ENCODE measurements around the gene APEH. TPM values are rescaled to one million over a fixed set of nuclear protein-coding genes. Genes with fewer than 3 reads are reported as not detected.

Gene APEH
- total RNA-seq, 6 donors from 2014 or later = 54.7 to 104 (median 92.8) TPM

DNA sequence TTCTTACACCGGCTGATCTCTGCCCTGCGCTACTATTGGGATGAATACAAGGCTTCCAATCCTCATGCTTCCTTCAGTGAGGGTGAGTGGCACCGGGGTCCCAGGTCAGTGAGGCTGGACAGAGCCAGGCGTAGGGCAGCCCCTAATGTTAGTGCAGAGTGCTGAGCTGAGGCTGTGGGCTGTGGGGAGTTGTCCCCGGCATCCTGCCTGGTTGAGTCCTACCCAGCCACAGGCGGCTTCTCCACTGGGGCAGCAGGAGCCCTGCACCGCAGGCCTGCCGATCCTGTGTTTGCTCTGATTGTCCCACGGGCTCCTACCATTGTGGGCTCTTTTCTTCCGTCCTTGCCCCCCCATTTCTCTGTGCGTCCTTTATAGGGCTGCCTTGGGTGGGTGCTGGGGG, 28.5 kb downstream of the APEH start:
- WGBS, 2 donors = 93% methylated on average over 11 of the region's 11 CpGs
- Histone ChIP-seq H3K27ac (no peak overlapping the region), H3K27me3 (no peaks in the 10 kb centered on the region), H3K4me1 (peaks cover 0 to 12% (median 3%) of the 10 kb centered on the region in 4 donors), H3K9me3 (no peaks in the 10 kb centered on the region), H3K4me3 (no peak overlapping the region), H3K36me3 (peaks cover 2 to 83% (median 64%) of the 10 kb centered on the region in 4 donors)
- ATAC-seq (ENCODE audit: low FRiP score in 2 of 2) (no peak), DNase-seq (no peak)
- TF ChIP-seq POLR2AphosphoS5 (IDR thresholded peaks at IDR 0.05) (no peak), EP300 (IDR thresholded peaks at IDR 0.05) (no peak), POLR2A (IDR thresholded peaks at IDR 0.05) (no peak)
- TF ChIP-seq, protein P1, sequence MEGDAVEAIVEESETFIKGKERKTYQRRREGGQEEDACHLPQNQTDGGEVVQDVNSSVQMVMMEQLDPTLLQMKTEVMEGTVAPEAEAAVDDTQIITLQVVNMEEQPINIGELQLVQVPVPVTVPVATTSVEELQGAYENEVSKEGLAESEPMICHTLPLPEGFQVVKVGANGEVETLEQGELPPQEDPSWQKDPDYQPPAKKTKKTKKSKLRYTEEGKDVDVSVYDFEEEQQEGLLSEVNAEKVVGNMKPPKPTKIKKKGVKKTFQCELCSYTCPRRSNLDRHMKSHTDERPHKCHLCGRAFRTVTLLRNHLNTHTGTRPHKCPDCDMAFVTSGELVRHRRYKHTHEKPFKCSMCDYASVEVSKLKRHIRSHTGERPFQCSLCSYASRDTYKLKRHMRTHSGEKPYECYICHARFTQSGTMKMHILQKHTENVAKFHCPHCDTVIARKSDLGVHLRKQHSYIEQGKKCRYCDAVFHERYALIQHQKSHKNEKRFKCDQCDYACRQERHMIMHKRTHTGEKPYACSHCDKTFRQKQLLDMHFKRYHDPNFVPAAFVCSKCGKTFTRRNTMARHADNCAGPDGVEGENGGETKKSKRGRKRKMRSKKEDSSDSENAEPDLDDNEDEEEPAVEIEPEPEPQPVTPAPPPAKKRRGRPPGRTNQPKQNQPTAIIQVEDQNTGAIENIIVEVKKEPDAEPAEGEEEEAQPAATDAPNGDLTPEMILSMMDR (IDR thresholded peaks at IDR 0.05) = no peak

DNA sequence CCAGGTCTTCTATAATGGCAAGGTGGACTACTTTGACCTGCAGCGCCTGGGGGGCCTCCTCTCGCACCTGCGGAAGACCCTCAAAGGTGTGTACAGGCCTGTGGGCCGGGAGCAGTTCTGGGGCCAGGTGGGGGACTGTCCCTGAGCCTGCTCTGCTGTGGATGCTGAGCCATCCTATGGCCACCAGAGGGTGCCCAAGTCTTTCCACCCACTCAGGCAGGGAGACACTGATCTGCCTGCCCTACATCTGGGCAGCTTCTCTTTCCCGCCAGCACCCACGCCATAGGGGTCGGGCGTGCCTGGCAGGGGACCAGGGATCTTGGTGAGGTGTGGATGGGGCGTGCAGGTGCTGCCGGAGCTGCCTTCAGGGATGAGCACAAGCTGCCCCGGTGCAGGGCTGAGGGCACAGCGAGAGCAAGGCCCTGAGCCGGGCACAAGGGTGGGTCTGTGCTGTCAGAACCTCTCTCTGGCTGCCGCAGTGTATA, 29.3 kb downstream of the APEH start:
- 57 to 73% methylated on average over 6 to 10 of the region's 14 CpGs for WGBS, 2 donors

DNA sequence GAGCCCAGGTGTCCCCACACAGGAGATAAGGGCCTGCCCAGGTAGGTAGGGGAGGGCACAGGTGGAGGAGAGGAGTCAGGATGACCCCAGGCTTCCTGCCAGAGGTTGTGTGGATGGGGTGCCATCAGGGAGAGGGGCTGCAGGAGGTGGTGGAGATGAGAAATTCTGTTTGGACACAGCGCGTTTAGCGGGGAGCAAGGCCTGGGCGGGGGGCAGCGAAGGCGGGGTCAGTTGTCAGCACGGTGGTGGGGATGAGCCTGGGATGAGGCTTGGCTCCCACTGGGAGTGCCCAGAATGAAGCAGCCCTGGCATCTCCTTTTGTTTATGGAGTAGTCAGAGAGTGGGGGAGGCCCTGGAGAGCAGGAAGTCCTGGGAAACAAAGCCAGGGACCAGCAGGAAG, 29.8 kb downstream of the APEH start:
- Histone ChIP-seq H3K27ac (peak overlapping the region in 3 of 4 donors; percentile 15 to 31 (median 17)), H3K9me3 (no peaks in the 10 kb centered on the region), H3K4me1 (peaks cover 0 to 12% (median 3%) of the 10 kb centered on the region in 4 donors), H3K27me3 (no peaks in the 10 kb centered on the region), H3K4me3 (no peak overlapping the region), H3K36me3 (peaks cover 2 to 73% (median 52%) of the 10 kb centered on the region in 4 donors)
- ATAC-seq (ENCODE audit: low FRiP score in 2 of 2) (no peak), DNase-seq (no peak)
- TF ChIP-seq POLR2AphosphoS5 (IDR thresholded peaks at IDR 0.05) (no peak), EP300 (IDR thresholded peaks at IDR 0.05) (no peak), POLR2A (IDR thresholded peaks at IDR 0.05) (no peak)
- TF ChIP-seq, protein P1 (IDR thresholded peaks at IDR 0.05) = no peak
- 80 to 81% methylated on average over 5 to 7 of the region's 7 CpGs for WGBS, 2 donors

More for the DNA sequence above, 29.3 kb downstream of the APEH start:
- no peak overlapping the region for H3K4me3 ChIP-seq
- peaks cover 0 to 12% (median 3%) of the 10 kb centered on the region in 4 donors for H3K4me1 ChIP-seq
- H3K27ac ChIP-seq = peak overlapping the region in 3 of 4 donors; percentile 15 to 31 (median 17)
- H3K9me3 ChIP-seq = no peaks in the 10 kb centered on the region
- no peak for TF ChIP-seq POLR2AphosphoS5 (IDR thresholded peaks at IDR 0.05)
- no peak for TF ChIP-seq EP300 (IDR thresholded peaks at IDR 0.05)
- TF ChIP-seq POLR2A (IDR thresholded peaks at IDR 0.05) = no peak
- TF ChIP-seq, protein P1 (IDR thresholded peaks at IDR 0.05) = peak; percentile 62 to 90 (median 82)
- peaks cover 2 to 76% (median 57%) of the 10 kb centered on the region in 4 donors for H3K36me3 ChIP-seq
- ATAC-seq (ENCODE audit: low FRiP score in 2 of 2) (peak; percentile 66 to 78), DNase-seq (peak in 1 of 2 donors; percentile 65)
- H3K27me3 ChIP-seq = no peaks in the 10 kb centered on the region

DNA sequence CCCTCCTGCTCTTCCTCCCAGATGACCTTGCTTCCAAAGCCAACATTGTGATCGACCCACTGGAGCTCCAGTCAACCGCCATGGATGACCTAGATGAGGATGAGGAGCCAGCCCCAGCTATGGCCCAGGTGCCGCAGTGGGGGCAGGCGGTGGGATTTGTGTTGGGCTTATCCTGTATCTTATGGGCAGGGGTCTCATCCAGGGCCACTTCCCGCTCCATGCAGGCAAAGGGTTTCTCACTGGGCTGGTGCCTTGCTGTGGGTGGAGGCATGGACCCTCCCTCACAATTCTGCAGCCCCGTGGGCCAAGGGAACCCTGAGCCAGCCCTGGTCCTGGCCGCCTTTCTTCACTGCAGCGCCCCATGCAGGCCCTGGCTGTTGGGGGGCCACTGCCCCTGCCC, 30.5 kb downstream of the APEH start:
- ATAC-seq (ENCODE audit: low FRiP score in 2 of 2) (no peak), DNase-seq (no peak)
- H3K36me3 ChIP-seq = peaks cover 2 to 68% (median 48%) of the 10 kb centered on the region in 4 donors
- TF ChIP-seq POLR2A (IDR thresholded peaks at IDR 0.05) = no peak
- TF ChIP-seq EP300 (IDR thresholded peaks at IDR 0.05) = no peak
- no peak for TF ChIP-seq POLR2AphosphoS5 (IDR thresholded peaks at IDR 0.05)
- TF ChIP-seq, protein P1 (IDR thresholded peaks at IDR 0.05) = no peak
- H3K27ac ChIP-seq = no peak overlapping the region
- H3K27me3 ChIP-seq = no peaks in the 10 kb centered on the region
- no peak overlapping the region for H3K4me3 ChIP-seq
- WGBS, 2 donors = 93 to 98% methylated on average over 3 to 8 of the region's 8 CpGs
- H3K9me3 ChIP-seq = no peaks in the 10 kb centered on the region
- H3K4me1 ChIP-seq = peaks cover 0 to 12% (median 3%) of the 10 kb centered on the region in 4 donors

All from upper lobe of left lung (tissue), 6 donors.